Measurements from ENCODE around the gene HOXD13.

GRCh38 chr2:176102309-176102866 is 9.9 kb downstream of the HOXD13 start:
- TF ChIP-seq CTCF (IDR thresholded peaks at IDR 0.05), result no peak
- TF ChIP-seq JUN (IDR thresholded peaks at IDR 0.05), result no peak
- TF ChIP-seq JUNB (IDR thresholded peaks at IDR 0.05), result no peak
- TF ChIP-seq MYC (IDR thresholded peaks at IDR 0.05; ENCODE audit: borderline replicate concordance, low read length), result no peak

Data from A549 (cell line).